AG04449 (cell line): ENCODE data around the gene DNAI1.
"Not testable (repeated sequence)": the region's sequence is repeated elsewhere in the genome, so short reads cannot be mapped to it uniquely, and the experiment has no call there.

Experiments
- CTCF ChIA-PET: fragments of 350-600 bp; formaldehyde crosslinking; extraction: SDS; loops from one replicate; lab custom pipeline; 2021; ENCODE audit warnings: antibody characterized with exemption; lab: Yijun Ruan, JAX
- POLR2A ChIA-PET: fragments of 400-600, 350-600 bp; formaldehyde crosslinking; extraction: SDS; loops from one replicate; lab custom pipeline; 2020; ENCODE audit warnings: antibody characterized with exemption, inconsistent platforms; lab: Yijun Ruan, JAX
- DNase-seq: peaks from one replicate; pipeline ENCODE4 v3.0.0-alpha.2; 2010; ENCODE audit warnings: low read depth, low spot score
- H3K4me3 ChIP-seq: 2 replicates; pipeline ENCODE4 v1.5.1; 2011; ENCODE audit warnings: low read depth, mild to moderate bottlenecking, control low read depth, low read length
- TF ChIP-seq, protein P1 (sequence below): IDR thresholded peaks from one replicate; pipeline ENCODE4 v1.5.1; 2011; ENCODE audit warnings: mild to moderate bottlenecking, moderate library complexity, low read length, control low read depth, inconsistent platforms; ENCODE audit not compliant: insufficient read depth; ENCODE audit errors: missing control alignments

DNAI1 gene

DNA sequence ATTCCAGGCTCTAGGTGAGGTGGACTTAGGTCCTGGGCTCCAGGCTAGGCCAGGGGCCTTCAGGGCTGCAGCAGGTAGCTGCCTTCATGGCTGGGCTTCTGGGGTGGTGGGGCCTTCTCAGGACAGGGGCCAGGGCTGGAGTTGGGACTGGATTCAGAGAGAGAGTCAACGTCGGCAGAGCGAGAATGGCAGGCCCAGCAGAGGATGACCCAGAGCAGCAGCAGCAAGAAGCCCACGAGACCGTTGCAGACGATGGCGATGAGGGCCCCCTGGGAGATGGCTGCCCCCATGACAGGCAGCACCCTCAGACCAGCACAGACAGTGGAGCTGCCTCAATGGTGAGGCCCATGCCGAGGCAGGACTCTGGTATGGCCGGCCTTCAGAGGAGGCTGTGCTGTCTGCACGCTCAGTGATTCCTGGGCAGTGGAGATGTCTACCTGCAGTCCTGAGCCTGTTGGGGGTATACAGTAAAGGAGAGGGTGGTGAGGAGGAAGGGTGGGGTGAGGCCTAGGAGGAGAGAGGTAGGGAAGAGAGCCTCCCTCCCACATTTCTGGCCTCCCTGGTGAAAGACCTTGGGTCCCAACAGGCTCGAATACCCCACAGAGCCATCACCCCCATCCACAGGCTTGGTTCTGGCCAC is 62.9 kb downstream of the DNAI1 start:
- no peak for DNase-seq
- TF ChIP-seq, protein P1, sequence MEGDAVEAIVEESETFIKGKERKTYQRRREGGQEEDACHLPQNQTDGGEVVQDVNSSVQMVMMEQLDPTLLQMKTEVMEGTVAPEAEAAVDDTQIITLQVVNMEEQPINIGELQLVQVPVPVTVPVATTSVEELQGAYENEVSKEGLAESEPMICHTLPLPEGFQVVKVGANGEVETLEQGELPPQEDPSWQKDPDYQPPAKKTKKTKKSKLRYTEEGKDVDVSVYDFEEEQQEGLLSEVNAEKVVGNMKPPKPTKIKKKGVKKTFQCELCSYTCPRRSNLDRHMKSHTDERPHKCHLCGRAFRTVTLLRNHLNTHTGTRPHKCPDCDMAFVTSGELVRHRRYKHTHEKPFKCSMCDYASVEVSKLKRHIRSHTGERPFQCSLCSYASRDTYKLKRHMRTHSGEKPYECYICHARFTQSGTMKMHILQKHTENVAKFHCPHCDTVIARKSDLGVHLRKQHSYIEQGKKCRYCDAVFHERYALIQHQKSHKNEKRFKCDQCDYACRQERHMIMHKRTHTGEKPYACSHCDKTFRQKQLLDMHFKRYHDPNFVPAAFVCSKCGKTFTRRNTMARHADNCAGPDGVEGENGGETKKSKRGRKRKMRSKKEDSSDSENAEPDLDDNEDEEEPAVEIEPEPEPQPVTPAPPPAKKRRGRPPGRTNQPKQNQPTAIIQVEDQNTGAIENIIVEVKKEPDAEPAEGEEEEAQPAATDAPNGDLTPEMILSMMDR: no peak
- ChIA-PET POLR2A (no interaction called here), CTCF (interaction anchor here (1.1 to 2.0 kb wide), 2 partner anchors 70 to 117 kb away, joined by 5 to 6 read pairs; no protein-coding TSS in a partner anchor)
- no peak overlapping the region for H3K4me3 ChIP-seq

DNA sequence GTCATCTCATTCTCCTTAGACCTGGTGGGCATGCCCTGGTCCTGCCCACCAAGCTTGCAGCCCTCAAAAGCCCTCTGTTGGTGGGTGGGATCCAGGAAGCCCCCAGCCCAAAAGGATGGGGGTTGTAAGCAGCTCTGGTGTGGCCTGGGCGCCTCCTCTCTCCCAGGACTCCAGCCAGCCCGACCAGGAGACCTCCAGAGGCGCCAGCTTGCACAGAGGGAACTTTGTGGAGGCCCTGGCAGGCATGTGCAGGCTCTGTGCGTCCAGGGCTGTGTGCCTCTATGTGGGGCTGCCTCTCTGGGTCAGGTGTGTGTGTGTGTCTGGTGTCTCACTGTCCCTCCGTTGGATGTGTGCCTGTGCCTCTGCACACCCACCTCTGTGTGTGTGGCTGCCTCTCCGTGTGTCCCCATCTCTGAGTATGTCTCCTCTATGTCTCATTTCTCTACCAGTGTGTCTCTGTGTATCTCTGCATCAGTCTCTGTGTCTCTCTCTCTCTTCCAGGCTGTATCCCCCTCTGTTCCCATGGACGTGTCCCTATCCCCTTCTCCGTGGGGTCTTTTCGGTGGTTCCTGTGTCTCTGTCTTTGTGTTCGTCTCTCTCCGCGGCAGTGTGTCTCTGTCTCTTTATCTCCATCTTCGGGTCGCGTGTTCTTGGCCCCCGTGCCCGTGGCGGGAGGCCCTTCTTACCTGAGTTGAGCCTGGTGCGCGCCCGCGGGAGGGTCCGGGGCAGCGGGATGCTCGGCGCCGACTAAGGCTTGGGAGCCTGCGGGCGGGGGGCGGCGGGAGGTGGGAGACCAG is 63.7 kb downstream of the DNAI1 start:
- H3K4me3 ChIP-seq: peak overlapping the region; percentile 42
- ChIA-PET CTCF (interaction anchor here (1.0 to 2.1 kb wide), 6 partner anchors 9 to 119 kb away, joined by 3 to 13 read pairs (median 5); no protein-coding TSS in a partner anchor), POLR2A (no interaction called here)
- TF ChIP-seq, protein P1: no peak
- DNase-seq: no peak

DNA sequence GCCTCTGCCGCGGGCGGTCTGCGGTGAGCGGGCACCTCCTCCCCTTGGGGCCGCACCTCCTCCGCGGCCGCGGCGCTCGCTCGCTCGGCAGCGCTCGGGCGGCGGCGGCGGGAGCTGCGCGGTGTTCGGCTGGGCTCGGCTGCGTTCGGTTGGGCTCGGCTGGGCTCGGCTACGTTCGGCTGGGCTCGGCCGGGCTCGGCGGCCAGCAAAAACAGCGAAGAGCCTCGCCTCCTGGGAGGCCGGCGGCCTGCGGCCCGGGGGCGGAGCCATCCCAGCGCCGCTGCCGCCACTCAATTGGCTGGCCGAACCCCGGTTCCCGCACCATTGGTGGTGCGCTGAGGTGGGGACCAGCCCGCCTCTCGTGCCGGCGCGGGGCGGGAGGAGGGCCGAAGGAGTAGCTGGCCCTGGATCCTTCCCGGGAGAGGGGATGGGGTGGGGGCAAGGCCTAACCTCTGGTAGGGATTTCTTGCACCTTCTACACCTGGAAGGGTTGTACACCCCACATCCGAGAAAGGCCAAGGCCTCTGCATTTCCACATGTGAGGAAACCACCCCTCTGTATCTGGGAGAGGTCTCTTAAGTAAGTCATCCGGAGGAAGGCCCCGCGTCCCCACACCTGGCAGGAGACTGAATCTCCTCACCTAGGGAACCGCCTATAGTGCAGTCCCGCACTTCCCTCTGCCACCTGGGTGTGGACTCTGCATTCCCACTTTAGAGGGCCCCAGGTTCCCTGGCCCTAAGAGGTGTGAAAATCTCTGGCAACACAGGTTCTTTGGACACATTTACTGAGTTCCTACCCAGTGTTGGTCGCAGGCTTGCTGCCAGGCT is 64.6 kb downstream of the DNAI1 start, which contains the start of gene ENHO:
ENHO (minus strand) TSS at position 20 of the 827 bp plus-strand sequence. CDS start 1,295 bp downstream, outside the sequence.
- POLR2A ChIA-PET: no interaction called here
- CTCF ChIA-PET: interaction anchor here (1.0 to 2.1 kb wide), 10 partner anchors 10 to 119 kb away, joined by 3 to 13 read pairs (median 3); no protein-coding TSS in a partner anchor
- TF ChIP-seq, protein P1: no peak
- peak within 1 kb of the TSS; percentile 42 for H3K4me3 ChIP-seq
- peak; percentile 4 for DNase-seq

DNA sequence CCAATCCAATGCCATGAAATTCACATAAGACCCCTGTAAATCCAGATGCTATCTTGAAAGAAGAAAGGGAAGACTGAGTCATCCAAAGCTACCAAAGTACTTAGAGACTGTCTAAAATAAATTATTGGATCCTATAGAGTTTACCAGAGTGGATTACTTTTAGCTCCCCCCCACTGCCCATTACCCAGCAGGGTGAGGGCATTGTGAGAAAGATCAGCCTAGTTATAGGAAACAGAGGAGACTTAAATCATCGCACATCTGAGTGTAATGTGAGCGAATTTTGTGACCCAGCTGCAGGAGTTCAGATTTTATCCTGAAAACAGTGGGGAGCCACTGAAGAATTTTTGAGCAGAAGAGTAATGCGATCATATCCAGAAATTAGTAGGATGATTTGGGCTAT is 65.7 kb downstream of the DNAI1 start:
- TF ChIP-seq, protein P1: no peak
- no peak overlapping the region for H3K4me3 ChIP-seq
- DNase-seq: no peak
- CTCF ChIA-PET: interaction anchor here (1.2 to 2.1 kb wide), 7 partner anchors 11 to 121 kb away, joined by 3 to 13 read pairs (median 5); no protein-coding TSS in a partner anchor
- POLR2A ChIA-PET: no interaction called here

DNA sequence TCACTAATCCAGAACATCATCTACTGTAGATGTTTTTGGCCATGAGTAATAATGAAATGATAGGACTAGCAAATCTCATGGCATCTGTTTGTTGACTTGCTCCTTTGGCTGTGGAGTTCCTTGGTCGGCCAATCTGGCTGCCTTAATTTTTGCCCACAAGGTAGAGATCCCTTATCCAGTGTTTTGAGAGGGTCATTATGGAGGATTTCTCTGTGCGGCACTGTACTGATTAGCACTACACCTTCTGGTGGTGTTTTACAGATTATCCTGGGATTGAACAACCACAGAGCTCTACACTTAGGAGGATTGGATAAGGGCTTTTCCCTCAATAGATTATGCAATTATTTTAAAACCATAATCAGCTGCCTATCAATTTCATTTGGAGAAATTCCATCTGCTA is 67.4 kb downstream of the DNAI1 start:
- no peak for DNase-seq
- no peak overlapping the region for H3K4me3 ChIP-seq
- TF ChIP-seq, protein P1: no peak
- POLR2A ChIA-PET: no interaction called here
- CTCF ChIA-PET: no interaction called here

DNA sequence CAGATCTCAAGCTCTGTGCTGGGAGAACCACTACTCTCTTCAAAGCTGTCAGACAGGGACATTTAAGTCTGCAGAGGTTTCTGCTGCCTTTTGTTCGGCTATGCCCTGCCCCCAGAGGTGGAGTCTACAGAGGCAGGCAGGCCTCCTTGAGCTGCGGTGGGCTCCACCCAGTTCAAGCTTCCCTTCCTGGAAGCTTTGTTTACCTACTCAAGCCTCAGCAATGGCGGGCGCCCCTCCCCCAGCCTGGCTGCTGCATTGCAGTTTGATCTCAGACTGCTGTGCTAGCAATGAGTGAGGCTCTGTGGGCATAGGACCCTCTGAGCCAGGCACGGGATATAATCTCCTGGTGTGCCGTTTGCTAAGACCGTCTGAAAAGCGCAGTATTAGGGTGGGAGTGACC is 73.4 kb downstream of the DNAI1 start:
- POLR2A ChIA-PET, H3K4me3 ChIP-seq, DNase-seq: not testable (repeated sequence)
- CTCF ChIA-PET: interaction anchor here (1.1 to 3.6 kb wide), 3 partner anchors 12 to 15 kb away, joined by 3 to 22 read pairs (median 3); no protein-coding TSS in a partner anchor
